Kidney epithelial cell (primary cell): ENCODE results near the gene CNTNAP2. TPM values are rescaled to one million over a fixed set of nuclear protein-coding genes. Genes with fewer than 3 reads are reported as not detected.

Source experiments
- DNase-seq: peaks from one replicate; pipeline ENCODE4 v3.0.0-alpha.2; 2010; ENCODE audit warnings: low read depth
- H3K27me3 ChIP-seq: 2 replicates; pipeline ENCODE4 v1.6.0; 2011; ENCODE audit warnings: low read length; ENCODE audit not compliant: control insufficient read depth, insufficient read depth
- H3K36me3 ChIP-seq: 2 replicates; pipeline ENCODE4 v1.5.1; 2011; ENCODE audit warnings: low read length; ENCODE audit not compliant: control insufficient read depth, insufficient read depth
- H3K4me3 ChIP-seq: 2 replicates; pipeline ENCODE4 v1.5.1; 2011; ENCODE audit warnings: low read depth, mild to moderate bottlenecking, control low read depth, low read length
- total RNA-seq: library from RNA; depleted of rRNA; stranded (reverse); fragments of >200 nt; gene quantifications from 2 replicates; pipeline ENCODE4 v1.2.3, GENCODE V29; 2015
- TF ChIP-seq, protein P1 (sequence below): IDR thresholded peaks from 2 replicates; pipeline ENCODE4 v1.5.1; 2011; ENCODE audit warnings: mild to moderate bottlenecking, moderate library complexity, low read length, control low read depth, inconsistent platforms; ENCODE audit not compliant: insufficient read depth, poor library complexity, severe bottlenecking

CNTNAP2 gene
- total RNA-seq, 1 donor from 2014 or later, result 14.0 TPM

DNA sequence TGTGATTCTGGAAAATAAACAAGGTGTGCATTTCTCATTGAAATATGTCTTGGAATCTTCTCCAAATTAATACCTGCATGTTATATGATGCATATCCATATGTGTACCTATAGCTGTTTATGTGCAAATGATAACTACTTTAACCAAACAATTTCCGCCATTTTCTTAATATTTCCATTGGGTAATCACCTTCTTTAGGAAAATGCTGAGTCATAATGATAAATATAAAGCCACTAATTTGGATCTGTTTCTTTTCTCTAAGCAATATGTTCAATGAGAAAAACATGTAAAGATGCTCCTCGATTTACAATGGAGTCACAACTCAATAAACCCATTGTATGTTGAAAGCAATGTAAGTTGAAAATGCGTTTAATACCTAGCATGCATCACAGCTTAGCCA is 574.4 kb downstream of the CNTNAP2 start:
- Histone ChIP-seq H3K4me3 (no peak overlapping the region), H3K36me3 (no peaks in the 10 kb centered on the region)
- TF ChIP-seq, protein P1, sequence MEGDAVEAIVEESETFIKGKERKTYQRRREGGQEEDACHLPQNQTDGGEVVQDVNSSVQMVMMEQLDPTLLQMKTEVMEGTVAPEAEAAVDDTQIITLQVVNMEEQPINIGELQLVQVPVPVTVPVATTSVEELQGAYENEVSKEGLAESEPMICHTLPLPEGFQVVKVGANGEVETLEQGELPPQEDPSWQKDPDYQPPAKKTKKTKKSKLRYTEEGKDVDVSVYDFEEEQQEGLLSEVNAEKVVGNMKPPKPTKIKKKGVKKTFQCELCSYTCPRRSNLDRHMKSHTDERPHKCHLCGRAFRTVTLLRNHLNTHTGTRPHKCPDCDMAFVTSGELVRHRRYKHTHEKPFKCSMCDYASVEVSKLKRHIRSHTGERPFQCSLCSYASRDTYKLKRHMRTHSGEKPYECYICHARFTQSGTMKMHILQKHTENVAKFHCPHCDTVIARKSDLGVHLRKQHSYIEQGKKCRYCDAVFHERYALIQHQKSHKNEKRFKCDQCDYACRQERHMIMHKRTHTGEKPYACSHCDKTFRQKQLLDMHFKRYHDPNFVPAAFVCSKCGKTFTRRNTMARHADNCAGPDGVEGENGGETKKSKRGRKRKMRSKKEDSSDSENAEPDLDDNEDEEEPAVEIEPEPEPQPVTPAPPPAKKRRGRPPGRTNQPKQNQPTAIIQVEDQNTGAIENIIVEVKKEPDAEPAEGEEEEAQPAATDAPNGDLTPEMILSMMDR, result no peak

DNA sequence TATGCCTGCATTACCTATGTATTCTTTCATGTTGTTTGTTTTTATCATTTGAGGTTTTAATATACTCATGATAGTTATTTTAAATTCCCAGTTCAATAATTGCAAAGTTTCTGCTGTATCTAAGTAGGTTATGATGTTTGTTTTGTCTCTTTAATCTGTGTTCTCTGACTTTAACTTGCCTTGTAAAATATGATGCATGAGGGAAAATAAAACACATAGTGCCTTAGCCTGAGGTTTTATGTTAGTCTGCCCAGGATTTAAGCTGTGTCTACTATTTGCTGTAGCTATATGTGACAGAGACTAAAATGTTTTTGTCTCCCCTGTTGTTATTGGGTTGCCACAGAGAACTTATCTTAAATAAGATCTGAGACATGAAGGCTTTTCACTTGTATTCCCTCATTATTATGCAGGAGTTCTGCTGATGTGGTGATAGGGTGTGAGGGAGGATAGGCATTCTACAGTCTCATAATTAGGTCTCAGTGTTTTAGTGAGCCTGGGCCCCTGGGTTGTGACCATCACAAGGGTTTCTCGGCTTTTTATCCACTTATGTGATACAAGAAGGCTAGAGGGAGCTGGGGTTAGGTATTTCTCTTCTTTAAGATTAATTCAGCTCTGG is 582.5 kb downstream of the CNTNAP2 start:
- no peak overlapping the region for H3K4me3 ChIP-seq
- TF ChIP-seq, protein P1, result no peak

More for the DNA sequence above, 574.4 kb downstream of the CNTNAP2 start:
- DNase-seq, result no peak
- no peaks in the 10 kb centered on the region for H3K27me3 ChIP-seq

DNA sequence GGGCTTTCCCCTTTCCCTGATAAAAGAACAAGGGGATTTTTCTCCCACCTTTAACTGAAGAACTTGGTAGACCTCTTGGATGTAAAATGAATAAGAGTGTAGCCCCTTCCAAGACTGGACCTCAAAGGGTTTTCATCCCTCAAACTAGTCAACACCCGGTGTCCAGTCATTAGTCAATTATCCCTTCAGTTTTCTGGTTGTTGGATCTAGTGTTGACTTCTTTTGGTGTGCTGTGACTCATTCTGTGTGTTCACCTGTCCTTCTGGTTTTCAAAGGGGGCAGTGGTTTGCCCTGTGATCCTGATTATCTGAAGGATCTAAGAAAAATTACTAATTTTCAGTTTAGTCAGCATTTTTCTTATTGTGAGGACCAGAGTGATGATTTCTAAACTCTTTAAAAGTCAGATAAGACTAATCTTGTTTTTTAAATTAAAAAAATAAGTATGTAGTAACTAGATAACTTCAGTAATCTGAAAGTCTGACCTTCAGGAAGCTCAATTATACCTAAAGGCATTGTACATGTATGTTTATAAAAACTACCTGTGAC is 583.5 kb downstream of the CNTNAP2 start:
- TF ChIP-seq, protein P1, result no peak
- Histone ChIP-seq H3K27me3 (no peaks in the 10 kb centered on the region), H3K36me3 (no peaks in the 10 kb centered on the region), H3K4me3 (no peak overlapping the region)
- DNase-seq, result no peak

More for the DNA sequence above, 582.5 kb downstream of the CNTNAP2 start:
- no peaks in the 10 kb centered on the region for H3K27me3 ChIP-seq
- DNase-seq, result no peak
- H3K36me3 ChIP-seq, result no peaks in the 10 kb centered on the region

DNA sequence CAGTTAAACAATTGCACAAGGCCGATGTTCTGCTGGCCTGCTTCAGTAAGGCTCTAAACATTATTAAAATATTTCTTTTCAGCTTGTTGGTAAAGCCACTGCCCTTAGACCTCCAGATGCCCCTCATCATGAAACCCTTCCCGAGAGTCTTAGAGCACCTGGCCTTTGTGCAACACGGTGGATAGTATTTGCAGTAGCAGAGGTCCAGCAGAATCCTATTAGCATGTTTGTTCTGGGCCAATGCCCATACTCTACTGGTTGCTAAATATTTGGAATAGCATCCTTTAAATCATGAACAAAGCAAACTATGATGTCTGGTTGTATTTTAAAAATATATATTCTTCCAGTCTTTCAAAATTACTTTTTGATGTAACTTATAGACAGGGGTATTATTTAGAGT is 584.6 kb downstream of the CNTNAP2 start:
- no peak for DNase-seq

DNA sequence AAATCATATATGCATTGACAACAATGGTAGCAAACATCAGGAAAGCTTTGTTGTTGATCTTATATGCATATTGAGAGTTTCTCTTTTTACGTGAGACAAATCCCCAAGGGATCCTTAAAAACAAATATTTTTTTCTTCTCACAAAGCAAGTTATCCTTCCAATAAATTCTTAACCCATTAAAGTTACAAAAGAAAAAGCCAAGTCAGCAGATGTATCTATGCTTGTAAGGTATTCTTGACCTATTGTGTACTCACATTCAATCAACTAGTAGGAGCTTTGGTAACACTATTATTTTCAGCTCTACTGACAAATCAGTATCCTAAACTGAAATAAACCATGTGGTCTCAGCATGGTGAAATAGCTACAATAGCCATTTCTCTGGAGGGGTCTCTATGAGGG is 586.3 kb downstream of the CNTNAP2 start:
- DNase-seq, result no peak
- TF ChIP-seq, protein P1, result no peak
- H3K4me3 ChIP-seq, result no peak overlapping the region
- H3K27me3 ChIP-seq, result no peaks in the 10 kb centered on the region
- H3K36me3 ChIP-seq, result no peaks in the 10 kb centered on the region

More for the DNA sequence above, 584.6 kb downstream of the CNTNAP2 start:
- TF ChIP-seq, protein P1, result no peak
- Histone ChIP-seq H3K4me3 (no peak overlapping the region), H3K36me3 (no peaks in the 10 kb centered on the region), H3K27me3 (no peaks in the 10 kb centered on the region)
